Neural cell (in vitro differentiated cells): Measurements from ENCODE around the gene POLQ. TPM values are rescaled to one million over a fixed set of nuclear protein-coding genes. Genes with fewer than 3 reads are reported as not detected.
A peak's percentile ranks its signal among the peaks of the same experiment; 100 is the strongest.

Source experiments
- H2AFZ ChIP-seq: fragments of 200-600, 300-800 bp; sonication (generic), shearing (Covaris generic); 2 replicates; pipeline ENCODE4 v1.6.0; 2014; ENCODE audit warnings: low read depth, mild to moderate bottlenecking, antibody characterized with exemption, low read length, moderate library complexity
- H3F3A ChIP-seq: fragments of 200-600 bp; shearing (Covaris generic); 2 replicates; pipeline ENCODE4 v1.6.1; 2016; ENCODE audit warnings: mild to moderate bottlenecking, moderate library complexity, mixed read lengths, antibody characterized with exemption, low read length; ENCODE audit not compliant: insufficient read depth, poor library complexity, severe bottlenecking
- H3K27ac ChIP-seq: fragments of 200-600, 300-800 bp; sonication (generic), shearing (Covaris generic); 2 replicates; pipeline ENCODE4 v1.5.1; 2014; ENCODE audit warnings: mild to moderate bottlenecking, low read length, moderate library complexity
- H3K27me3 ChIP-seq: fragments of 300-800, 200-600 bp; sonication (generic), shearing (Covaris generic); 2 replicates; pipeline ENCODE4 v1.6.0; 2014; ENCODE audit warnings: mild to moderate bottlenecking, low read depth, low read length, moderate library complexity; ENCODE audit not compliant: insufficient read depth
- H3K36me3 ChIP-seq: fragments of 300-800, 200-600 bp; sonication (generic), shearing (Covaris generic); 2 replicates; pipeline ENCODE4 v1.5.1; 2014; ENCODE audit warnings: mild to moderate bottlenecking, antibody characterized with exemption, low read length, moderate library complexity; ENCODE audit not compliant: insufficient read depth
- H3K4me2 ChIP-seq: fragments of 300-800, 200-600 bp; sonication (generic), shearing (Covaris generic); 2 replicates; pipeline ENCODE4 v1.6.0; 2014; ENCODE audit warnings: mild to moderate bottlenecking, low read length
- H3K4me3 ChIP-seq: fragments of 300-800, 200-600 bp; sonication (generic), shearing (Covaris generic); 2 replicates; pipeline ENCODE4 v1.5.1; 2014; ENCODE audit warnings: mild to moderate bottlenecking, low read length, moderate library complexity
- H3K79me2 ChIP-seq: fragments of 200-600 bp; shearing (Covaris generic); replicated peaks from 2 replicates; pipeline ENCODE4 v1.6.0; 2014; ENCODE audit warnings: mild to moderate bottlenecking, low read length, moderate library complexity; ENCODE audit not compliant: insufficient read depth
- H3K9ac ChIP-seq: fragments of 300-800, 200-600 bp; sonication (generic), shearing (Covaris generic); 2 replicates; pipeline ENCODE4 v1.6.1; 2016; ENCODE audit warnings: mild to moderate bottlenecking, low read length, mixed read lengths
- H3K9me2 ChIP-seq: fragments of 200-600 bp; shearing (Covaris generic); 2 replicates; pipeline ENCODE4 v1.6.1; 2016; ENCODE audit warnings: mild to moderate bottlenecking, low read length, mixed read lengths; ENCODE audit not compliant: insufficient read depth
- H3K9me3 ChIP-seq: fragments of 200-600, 300-800 bp; sonication (generic), shearing (Covaris generic); 2 replicates; pipeline ENCODE4 v1.6.1; 2016; ENCODE audit warnings: mild to moderate bottlenecking, mixed run types, low read length, moderate library complexity, mixed read lengths
- H4K20me1 ChIP-seq: fragments of 200-600 bp; shearing (Covaris generic); 2 replicates; pipeline ENCODE4 v1.6.1; 2016; ENCODE audit warnings: mild to moderate bottlenecking, mixed run types; ENCODE audit not compliant: insufficient read depth
- EP300 ChIP-seq: fragments of 450-650 bp; conservative IDR thresholded peaks from 2 replicates; pipeline ENCODE4 v1.6.1; 2014; ENCODE audit warnings: antibody characterized with exemption, mild to moderate bottlenecking, moderate library complexity; ENCODE audit not compliant: poor library complexity, severe bottlenecking
- EZH2 ChIP-seq: fragments of 200-600, 300-800 bp; shearing (Covaris generic), sonication (generic); IDR thresholded peaks from 2 replicates; pipeline ENCODE4 v1.6.1; 2014; ENCODE audit warnings: antibody characterized with exemption, low read length, borderline replicate concordance, mild to moderate bottlenecking; ENCODE audit not compliant: insufficient read depth, poor library complexity, severe bottlenecking
- MXI1 ChIP-seq: fragments of 450-650 bp; conservative IDR thresholded peaks from 2 replicates; pipeline ENCODE4 v1.6.1; 2014; ENCODE audit warnings: antibody characterized with exemption, mild to moderate bottlenecking; ENCODE audit not compliant: poor library complexity, severe bottlenecking
- POLR2AphosphoS5 ChIP-seq: IDR thresholded peaks from 2 replicates; pipeline ENCODE4 v1.6.1; 2012
- RAD21 ChIP-seq: fragments of 450-650 bp; conservative IDR thresholded peaks from 2 replicates; pipeline ENCODE4 v1.6.1; 2014; ENCODE audit warnings: antibody characterized with exemption, mild to moderate bottlenecking, moderate library complexity
- SMC3 ChIP-seq: fragments of 450-650 bp; conservative IDR thresholded peaks from 2 replicates; pipeline ENCODE4 v1.6.1; 2014; ENCODE audit warnings: antibody characterized with exemption, mild to moderate bottlenecking, moderate library complexity; ENCODE audit not compliant: poor library complexity
- TAF1 ChIP-seq: IDR thresholded peaks from 2 replicates; pipeline ENCODE4 v1.6.1; 2012; ENCODE audit warnings: low read depth
- polyA plus RNA-seq: library from polyadenylated mRNA; depleted of rRNA; stranded (reverse); fragments of >200 nt; gene quantifications from 2 replicates; pipeline ENCODE4 v1.2.3, GENCODE V29; 2014
- TF ChIP-seq, protein P1 (sequence below): fragments of 450-650 bp; IDR thresholded peaks from 2 replicates; pipeline ENCODE4 v1.5.1; 2014; ENCODE audit warnings: antibody characterized with exemption, mild to moderate bottlenecking, moderate library complexity; ENCODE audit not compliant: poor library complexity, severe bottlenecking
- TF ChIP-seq, protein P2 (sequence below): IDR thresholded peaks from 2 replicates; pipeline ENCODE4 v1.6.1; 2012; ENCODE audit warnings: borderline replicate concordance

POLQ gene
- polyA plus RNA-seq, 1 donor from 2014 or later = 0.10 TPM

DNA sequence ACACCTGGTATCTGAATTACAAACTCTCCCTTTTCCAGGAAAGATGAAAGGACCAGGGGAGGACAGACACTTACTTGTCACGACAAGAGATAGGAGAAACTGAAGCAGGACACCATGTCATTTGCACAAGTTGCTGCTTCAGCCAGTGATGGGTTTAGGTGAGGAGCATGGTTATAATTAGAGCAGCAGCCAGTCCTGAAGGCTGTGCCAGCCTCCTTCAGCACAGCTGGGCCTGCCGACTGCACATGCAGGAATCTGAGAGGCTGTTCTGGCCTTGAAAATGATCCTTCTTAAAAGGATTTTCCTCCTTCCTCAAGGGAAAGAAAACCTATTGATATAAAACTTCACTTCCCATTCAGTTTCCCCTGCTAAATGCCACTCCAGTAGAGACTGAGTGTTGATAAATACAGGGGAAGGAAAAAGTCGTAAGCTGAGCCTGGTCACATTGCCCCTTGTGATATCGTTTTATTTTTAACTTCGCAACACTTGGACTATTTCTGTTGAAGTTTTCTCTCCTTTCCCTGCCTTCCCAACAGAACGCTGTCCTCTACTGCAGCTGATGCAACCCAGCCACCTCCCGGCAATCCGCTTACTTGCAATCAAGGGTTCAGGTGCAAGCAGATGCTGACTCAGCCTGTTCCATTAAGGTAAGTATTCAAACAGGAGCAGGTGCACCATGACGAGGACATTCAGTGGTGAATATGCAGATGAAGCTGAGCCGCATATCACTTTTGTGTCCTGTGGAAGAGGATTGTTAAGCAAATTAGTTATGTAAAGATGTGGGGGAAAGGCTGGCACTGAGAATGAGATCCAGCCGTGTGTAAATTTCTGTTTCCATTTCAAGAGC, 47.3 kb upstream of the POLQ start, which contains the start of gene FBXO40:
Gene FBXO40, plus strand, starts transcription at position 524 of the 847 bp plus-strand sequence. CDS start 27,197 bp downstream, outside the sequence.
- TF ChIP-seq POLR2AphosphoS5 (no peak), TAF1 (no peak), SMC3 (no peak), EZH2 (no peak), EP300 (no peak), RAD21 (no peak), MXI1 (no peak)
- TF ChIP-seq, protein P1, sequence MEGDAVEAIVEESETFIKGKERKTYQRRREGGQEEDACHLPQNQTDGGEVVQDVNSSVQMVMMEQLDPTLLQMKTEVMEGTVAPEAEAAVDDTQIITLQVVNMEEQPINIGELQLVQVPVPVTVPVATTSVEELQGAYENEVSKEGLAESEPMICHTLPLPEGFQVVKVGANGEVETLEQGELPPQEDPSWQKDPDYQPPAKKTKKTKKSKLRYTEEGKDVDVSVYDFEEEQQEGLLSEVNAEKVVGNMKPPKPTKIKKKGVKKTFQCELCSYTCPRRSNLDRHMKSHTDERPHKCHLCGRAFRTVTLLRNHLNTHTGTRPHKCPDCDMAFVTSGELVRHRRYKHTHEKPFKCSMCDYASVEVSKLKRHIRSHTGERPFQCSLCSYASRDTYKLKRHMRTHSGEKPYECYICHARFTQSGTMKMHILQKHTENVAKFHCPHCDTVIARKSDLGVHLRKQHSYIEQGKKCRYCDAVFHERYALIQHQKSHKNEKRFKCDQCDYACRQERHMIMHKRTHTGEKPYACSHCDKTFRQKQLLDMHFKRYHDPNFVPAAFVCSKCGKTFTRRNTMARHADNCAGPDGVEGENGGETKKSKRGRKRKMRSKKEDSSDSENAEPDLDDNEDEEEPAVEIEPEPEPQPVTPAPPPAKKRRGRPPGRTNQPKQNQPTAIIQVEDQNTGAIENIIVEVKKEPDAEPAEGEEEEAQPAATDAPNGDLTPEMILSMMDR = no peak
- TF ChIP-seq, protein P2, sequence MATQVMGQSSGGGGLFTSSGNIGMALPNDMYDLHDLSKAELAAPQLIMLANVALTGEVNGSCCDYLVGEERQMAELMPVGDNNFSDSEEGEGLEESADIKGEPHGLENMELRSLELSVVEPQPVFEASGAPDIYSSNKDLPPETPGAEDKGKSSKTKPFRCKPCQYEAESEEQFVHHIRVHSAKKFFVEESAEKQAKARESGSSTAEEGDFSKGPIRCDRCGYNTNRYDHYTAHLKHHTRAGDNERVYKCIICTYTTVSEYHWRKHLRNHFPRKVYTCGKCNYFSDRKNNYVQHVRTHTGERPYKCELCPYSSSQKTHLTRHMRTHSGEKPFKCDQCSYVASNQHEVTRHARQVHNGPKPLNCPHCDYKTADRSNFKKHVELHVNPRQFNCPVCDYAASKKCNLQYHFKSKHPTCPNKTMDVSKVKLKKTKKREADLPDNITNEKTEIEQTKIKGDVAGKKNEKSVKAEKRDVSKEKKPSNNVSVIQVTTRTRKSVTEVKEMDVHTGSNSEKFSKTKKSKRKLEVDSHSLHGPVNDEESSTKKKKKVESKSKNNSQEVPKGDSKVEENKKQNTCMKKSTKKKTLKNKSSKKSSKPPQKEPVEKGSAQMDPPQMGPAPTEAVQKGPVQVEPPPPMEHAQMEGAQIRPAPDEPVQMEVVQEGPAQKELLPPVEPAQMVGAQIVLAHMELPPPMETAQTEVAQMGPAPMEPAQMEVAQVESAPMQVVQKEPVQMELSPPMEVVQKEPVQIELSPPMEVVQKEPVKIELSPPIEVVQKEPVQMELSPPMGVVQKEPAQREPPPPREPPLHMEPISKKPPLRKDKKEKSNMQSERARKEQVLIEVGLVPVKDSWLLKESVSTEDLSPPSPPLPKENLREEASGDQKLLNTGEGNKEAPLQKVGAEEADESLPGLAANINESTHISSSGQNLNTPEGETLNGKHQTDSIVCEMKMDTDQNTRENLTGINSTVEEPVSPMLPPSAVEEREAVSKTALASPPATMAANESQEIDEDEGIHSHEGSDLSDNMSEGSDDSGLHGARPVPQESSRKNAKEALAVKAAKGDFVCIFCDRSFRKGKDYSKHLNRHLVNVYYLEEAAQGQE = no peak
- H3F3A ChIP-seq = no peaks in the 10 kb centered on the region
- H2AFZ ChIP-seq = peak within 1 kb of the TSS; percentile 29
- H3K4me2 ChIP-seq = no peak within 1 kb of the TSS
- H3K79me2 ChIP-seq = no peaks in the 10 kb centered on the region
- no peak within 1 kb of the TSS for H3K9ac ChIP-seq
- no peak within 1 kb of the TSS for H3K27ac ChIP-seq
- H3K9me2 ChIP-seq = no peaks in the 10 kb centered on the region
- H3K9me3 ChIP-seq = no peaks in the 10 kb centered on the region
- H3K36me3 ChIP-seq = no peaks in the 10 kb centered on the region
- no peaks in the 10 kb centered on the region for H3K27me3 ChIP-seq
- no peak within 1 kb of the TSS for H3K4me3 ChIP-seq
- H4K20me1 ChIP-seq = no peaks in the 10 kb centered on the region

DNA sequence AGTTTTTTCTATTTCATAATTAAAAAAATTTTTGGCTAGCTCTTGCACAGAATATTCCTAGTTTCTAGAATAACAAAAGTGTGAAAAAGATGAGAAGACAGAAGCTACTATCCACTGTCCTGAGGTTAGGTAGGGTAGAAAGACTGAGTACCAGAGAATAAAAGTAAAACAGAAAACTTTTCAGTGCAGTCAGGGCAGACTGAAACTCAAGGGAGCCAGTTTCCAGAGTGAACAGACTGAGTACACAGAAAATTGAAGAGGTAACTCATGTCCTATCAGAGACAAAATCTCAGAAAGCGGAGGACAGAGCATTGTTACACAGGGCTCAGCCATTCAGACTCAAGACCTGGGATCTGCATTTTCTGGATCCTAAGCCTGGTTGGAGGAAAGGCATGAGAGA, 38.6 kb upstream of the POLQ start:
- no peaks in the 10 kb centered on the region for H3F3A ChIP-seq
- H3K4me2 ChIP-seq = no peak overlapping the region
- H2AFZ ChIP-seq = no peak overlapping the region
- TF ChIP-seq RAD21 = no peak
- TF ChIP-seq EZH2 = no peak
- no peak for TF ChIP-seq SMC3
- no peak for TF ChIP-seq MXI1
- TF ChIP-seq, protein P1 = no peak
- TF ChIP-seq POLR2AphosphoS5 = no peak
- TF ChIP-seq EP300 = no peak
- no peak for TF ChIP-seq TAF1
- TF ChIP-seq, protein P2 = no peak
- no peaks in the 10 kb centered on the region for H3K36me3 ChIP-seq
- H4K20me1 ChIP-seq = no peaks in the 10 kb centered on the region
- H3K27me3 ChIP-seq = no peaks in the 10 kb centered on the region
- H3K4me3 ChIP-seq = no peak overlapping the region
- no peak overlapping the region for H3K9ac ChIP-seq
- H3K27ac ChIP-seq = no peak overlapping the region
- no peaks in the 10 kb centered on the region for H3K9me3 ChIP-seq
- H3K9me2 ChIP-seq = no peaks in the 10 kb centered on the region
- H3K79me2 ChIP-seq = no peaks in the 10 kb centered on the region
